ENCODE measurements around the gene NAV3.

DNA sequence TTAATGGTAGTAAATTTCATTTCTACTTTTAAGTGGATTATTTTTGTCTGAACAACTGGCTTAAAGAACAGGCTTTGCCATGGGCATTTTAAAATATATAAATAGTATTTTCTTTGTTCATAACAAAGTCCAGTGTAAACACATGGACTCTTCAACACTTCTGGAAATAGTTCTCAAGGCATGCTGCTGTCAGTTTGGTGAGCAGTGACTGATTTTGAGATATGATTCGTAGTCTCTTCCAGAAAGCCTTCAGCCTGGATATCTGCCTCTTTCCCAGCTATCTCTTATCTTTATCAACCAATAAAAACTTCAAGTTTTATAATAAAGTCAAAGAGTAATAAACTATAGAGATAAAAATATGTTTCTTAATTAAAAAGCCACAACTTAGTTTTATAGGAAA, 110.7 kb downstream of the NAV3 start:
- TF ChIP-seq, protein P1, sequence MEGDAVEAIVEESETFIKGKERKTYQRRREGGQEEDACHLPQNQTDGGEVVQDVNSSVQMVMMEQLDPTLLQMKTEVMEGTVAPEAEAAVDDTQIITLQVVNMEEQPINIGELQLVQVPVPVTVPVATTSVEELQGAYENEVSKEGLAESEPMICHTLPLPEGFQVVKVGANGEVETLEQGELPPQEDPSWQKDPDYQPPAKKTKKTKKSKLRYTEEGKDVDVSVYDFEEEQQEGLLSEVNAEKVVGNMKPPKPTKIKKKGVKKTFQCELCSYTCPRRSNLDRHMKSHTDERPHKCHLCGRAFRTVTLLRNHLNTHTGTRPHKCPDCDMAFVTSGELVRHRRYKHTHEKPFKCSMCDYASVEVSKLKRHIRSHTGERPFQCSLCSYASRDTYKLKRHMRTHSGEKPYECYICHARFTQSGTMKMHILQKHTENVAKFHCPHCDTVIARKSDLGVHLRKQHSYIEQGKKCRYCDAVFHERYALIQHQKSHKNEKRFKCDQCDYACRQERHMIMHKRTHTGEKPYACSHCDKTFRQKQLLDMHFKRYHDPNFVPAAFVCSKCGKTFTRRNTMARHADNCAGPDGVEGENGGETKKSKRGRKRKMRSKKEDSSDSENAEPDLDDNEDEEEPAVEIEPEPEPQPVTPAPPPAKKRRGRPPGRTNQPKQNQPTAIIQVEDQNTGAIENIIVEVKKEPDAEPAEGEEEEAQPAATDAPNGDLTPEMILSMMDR (IDR thresholded peaks at IDR 0.05): no peak
- no peak for TF ChIP-seq POLR2A (IDR thresholded peaks at IDR 0.05)

All from body of pancreas (tissue), 4 donors.